ENCODE results near the gene ZNF639. TPM values are rescaled to one million over a fixed set of nuclear protein-coding genes. Genes with fewer than 3 reads are reported as not detected.
"Not testable (repeated sequence)": the region's sequence is repeated elsewhere in the genome, so short reads cannot be mapped to it uniquely, and the experiment has no call there.

ZNF639 gene
- polyA plus RNA-seq, result 59.4 TPM

GRCh38 chr3:179322286-179323196, at the start of gene ZNF639:
ZNF639 (plus strand) TSS chr3:179323031; CDS start chr3:179328294, 5,263 bp downstream.
- Mint-ChIP-seq H3K9me3 (no peaks in the 10 kb centered on the region), H3K27me3 (no peaks in the 10 kb centered on the region), H3K36me3 (peaks cover 1% of the 10 kb centered on the region), H3K4me1 (peaks cover 26 to 35% (median 31%) of the 10 kb centered on the region in 3 donors), H3K27ac (peak within 1 kb of the TSS; percentile 92 to 95 (median 95)), H3K4me3 (peak within 1 kb of the TSS; percentile 86 to 96 (median 94))

GRCh38 chr3:179274434-179274833, 48.4 kb upstream of the ZNF639 start:
- H3K9me3 Mint-ChIP-seq, H3K27ac Mint-ChIP-seq, H3K4me1 Mint-ChIP-seq, H3K27me3 Mint-ChIP-seq, H3K36me3 Mint-ChIP-seq, H3K4me3 Mint-ChIP-seq: not testable (repeated sequence)

GRCh38 chr3:179276001-179276400, 46.8 kb upstream of the ZNF639 start:
- Mint-ChIP-seq H3K27me3 (peaks cover 5% of the 10 kb centered on the region), H3K27ac (peak overlapping the region in 1 of 3 donors; percentile 24), H3K9me3 (no peaks in the 10 kb centered on the region), H3K4me3 (no peak overlapping the region), H3K4me1 (no peaks in the 10 kb centered on the region), H3K36me3 (no peaks in the 10 kb centered on the region)

GRCh38 chr3:179276743-179277142, 46.1 kb upstream of the ZNF639 start:
- no peaks in the 10 kb centered on the region for H3K9me3 Mint-ChIP-seq
- no peaks in the 10 kb centered on the region for H3K4me1 Mint-ChIP-seq
- no peak overlapping the region for H3K27ac Mint-ChIP-seq
- H3K4me3 Mint-ChIP-seq, result no peak overlapping the region
- H3K27me3 Mint-ChIP-seq, result peaks cover 5% of the 10 kb centered on the region
- no peaks in the 10 kb centered on the region for H3K36me3 Mint-ChIP-seq

- no peaks in the 10 kb centered on the region for H3K36me3 Mint-ChIP-seq
- no peaks in the 10 kb centered on the region for H3K9me3 Mint-ChIP-seq
- H3K4me1 Mint-ChIP-seq, result no peaks in the 10 kb centered on the region
- no peak overlapping the region for H3K27ac Mint-ChIP-seq
- H3K4me3 Mint-ChIP-seq, result no peak overlapping the region
- H3K27me3 Mint-ChIP-seq, result peaks cover 5% of the 10 kb centered on the region
Observed at GRCh38 chr3:179278151-179278550, 44.7 kb upstream of the ZNF639 start.

GRCh38 chr3:179278932-179279693, 43.7 kb upstream of the ZNF639 start:
- Mint-ChIP-seq H3K4me3 (no peak overlapping the region), H3K27ac (no peak overlapping the region), H3K9me3 (no peaks in the 10 kb centered on the region), H3K4me1 (no peaks in the 10 kb centered on the region), H3K27me3 (peaks cover 5% of the 10 kb centered on the region), H3K36me3 (no peaks in the 10 kb centered on the region)

- no peaks in the 10 kb centered on the region for H3K36me3 Mint-ChIP-seq
- peaks cover 7% of the 10 kb centered on the region for H3K27me3 Mint-ChIP-seq
- H3K27ac Mint-ChIP-seq, result no peak overlapping the region
- H3K4me3 Mint-ChIP-seq, result no peak overlapping the region
- H3K9me3 Mint-ChIP-seq, result no peaks in the 10 kb centered on the region
- H3K4me1 Mint-ChIP-seq, result no peaks in the 10 kb centered on the region
Observed at GRCh38 chr3:179279837-179280236, 43.0 kb upstream of the ZNF639 start.

GRCh38 chr3:179281825-179282224, 41.0 kb upstream of the ZNF639 start:
- Mint-ChIP-seq H3K4me3 (no peak overlapping the region), H3K9me3 (no peaks in the 10 kb centered on the region), H3K27me3 (peaks cover 7% of the 10 kb centered on the region), H3K27ac (no peak overlapping the region), H3K36me3 (no peaks in the 10 kb centered on the region), H3K4me1 (no peaks in the 10 kb centered on the region)

- Mint-ChIP-seq H3K9me3 (no peaks in the 10 kb centered on the region), H3K36me3 (no peaks in the 10 kb centered on the region), H3K4me3 (no peak overlapping the region), H3K4me1 (no peaks in the 10 kb centered on the region), H3K27me3 (peaks cover 2% of the 10 kb centered on the region), H3K27ac (no peak overlapping the region)
Observed at GRCh38 chr3:179286331-179286730, 36.5 kb upstream of the ZNF639 start.

GRCh38 chr3:179288845-179289244, 34.0 kb upstream of the ZNF639 start:
- Mint-ChIP-seq H3K27me3 (peaks cover 2% of the 10 kb centered on the region), H3K4me1 (peaks cover 0 to 2% (median 0%) of the 10 kb centered on the region in 3 donors), H3K36me3 (no peaks in the 10 kb centered on the region), H3K9me3 (peaks cover 0 to 2% (median 0%) of the 10 kb centered on the region in 3 donors), H3K27ac (no peak overlapping the region), H3K4me3 (no peak overlapping the region)

GRCh38 chr3:179289295-179289694, 33.5 kb upstream of the ZNF639 start:
- Mint-ChIP-seq H3K4me3 (no peak overlapping the region), H3K9me3 (peaks cover 0 to 2% (median 0%) of the 10 kb centered on the region in 3 donors), H3K36me3 (no peaks in the 10 kb centered on the region), H3K27me3 (peaks cover 2% of the 10 kb centered on the region), H3K27ac (no peak overlapping the region), H3K4me1 (peaks cover 0 to 2% (median 0%) of the 10 kb centered on the region in 3 donors)

GRCh38 chr3:179292450-179292849, 30.4 kb upstream of the ZNF639 start:
- Mint-ChIP-seq H3K4me3 (no peak overlapping the region), H3K36me3 (peaks cover 2% of the 10 kb centered on the region), H3K27me3 (no peaks in the 10 kb centered on the region), H3K27ac (no peak overlapping the region), H3K9me3 (peaks cover 0 to 2% (median 0%) of the 10 kb centered on the region in 3 donors), H3K4me1 (peaks cover 0 to 2% (median 0%) of the 10 kb centered on the region in 3 donors)

- H3K4me1 Mint-ChIP-seq, result peaks cover 0 to 2% (median 0%) of the 10 kb centered on the region in 3 donors
- H3K4me3 Mint-ChIP-seq, result no peak overlapping the region
- no peak overlapping the region for H3K27ac Mint-ChIP-seq
- peaks cover 0 to 5% (median 0%) of the 10 kb centered on the region in 3 donors for H3K9me3 Mint-ChIP-seq
- H3K27me3 Mint-ChIP-seq, result no peaks in the 10 kb centered on the region
- H3K36me3 Mint-ChIP-seq, result peaks cover 2% of the 10 kb centered on the region
Observed at GRCh38 chr3:179297971-179298725, 24.7 kb upstream of the ZNF639 start.

- Mint-ChIP-seq H3K36me3 (peaks cover 5% of the 10 kb centered on the region), H3K4me1 (peaks cover 0 to 3% (median 0%) of the 10 kb centered on the region in 3 donors), H3K27ac (no peak overlapping the region), H3K27me3 (no peaks in the 10 kb centered on the region), H3K4me3 (no peak overlapping the region), H3K9me3 (peaks cover 0 to 5% (median 0%) of the 10 kb centered on the region in 3 donors)
Observed at GRCh38 chr3:179299316-179299715, 23.5 kb upstream of the ZNF639 start.

Measured in IgD-negative memory B cell (primary cell).